ENCODE measurements around the gene TBL1XR1. TPM values are rescaled to one million over a fixed set of nuclear protein-coding genes. Genes with fewer than 3 reads are reported as not detected.

Gene TBL1XR1
- total RNA-seq, 1 donor from 2014 or later = 155 TPM

DNA sequence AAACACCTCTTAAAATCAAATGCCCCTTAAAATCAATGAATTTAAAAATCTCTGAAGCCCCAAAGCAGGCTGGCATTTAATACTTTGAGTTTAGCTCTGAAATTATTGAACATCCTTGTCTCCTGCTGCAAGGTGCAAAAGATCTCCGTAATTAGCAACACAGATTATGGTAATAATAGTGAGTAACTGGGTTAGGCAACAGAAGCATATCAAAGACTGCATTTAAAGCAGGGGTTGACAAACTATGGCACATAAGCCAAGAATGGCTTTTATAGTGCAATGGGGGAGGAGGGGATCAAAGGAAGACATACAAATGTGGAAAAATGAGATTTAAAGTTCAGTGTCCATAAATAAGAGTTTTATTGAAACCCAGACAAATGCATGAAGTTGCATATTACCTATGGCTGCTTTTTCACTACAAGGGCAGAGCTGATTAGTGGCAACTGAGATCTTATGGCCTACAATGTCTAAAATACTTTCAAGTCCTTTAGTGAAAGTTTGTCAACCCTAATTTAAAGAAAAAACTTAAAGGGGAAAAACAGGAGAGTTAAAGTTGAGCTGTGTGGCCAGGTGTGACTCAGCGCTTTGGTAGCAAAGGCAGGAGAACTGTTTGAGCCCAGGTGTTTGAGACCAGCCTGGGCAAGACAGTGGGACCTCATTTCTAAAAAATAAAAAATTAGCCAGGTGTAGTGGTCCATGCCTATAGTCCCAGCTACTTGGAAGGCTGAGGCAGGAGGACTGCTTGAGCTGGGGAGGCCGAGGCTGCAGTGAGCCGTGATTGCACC is 157.6 kb downstream of the TBL1XR1 start:
- H3K4me3 Mint-ChIP-seq = no peak overlapping the region
- no peak for DNase-seq (ENCODE audit: extremely low spot score, unreplicated experiment)
- peaks cover 68% of the 10 kb centered on the region for H3K36me3 Mint-ChIP-seq
- no peaks in the 10 kb centered on the region for H3K9me3 Mint-ChIP-seq
- no peaks in the 10 kb centered on the region for H3K27me3 Mint-ChIP-seq
- H3K4me1 Mint-ChIP-seq (ENCODE audit: unreplicated experiment) = peaks cover 22% of the 10 kb centered on the region
- TF ChIP-seq, protein P1, sequence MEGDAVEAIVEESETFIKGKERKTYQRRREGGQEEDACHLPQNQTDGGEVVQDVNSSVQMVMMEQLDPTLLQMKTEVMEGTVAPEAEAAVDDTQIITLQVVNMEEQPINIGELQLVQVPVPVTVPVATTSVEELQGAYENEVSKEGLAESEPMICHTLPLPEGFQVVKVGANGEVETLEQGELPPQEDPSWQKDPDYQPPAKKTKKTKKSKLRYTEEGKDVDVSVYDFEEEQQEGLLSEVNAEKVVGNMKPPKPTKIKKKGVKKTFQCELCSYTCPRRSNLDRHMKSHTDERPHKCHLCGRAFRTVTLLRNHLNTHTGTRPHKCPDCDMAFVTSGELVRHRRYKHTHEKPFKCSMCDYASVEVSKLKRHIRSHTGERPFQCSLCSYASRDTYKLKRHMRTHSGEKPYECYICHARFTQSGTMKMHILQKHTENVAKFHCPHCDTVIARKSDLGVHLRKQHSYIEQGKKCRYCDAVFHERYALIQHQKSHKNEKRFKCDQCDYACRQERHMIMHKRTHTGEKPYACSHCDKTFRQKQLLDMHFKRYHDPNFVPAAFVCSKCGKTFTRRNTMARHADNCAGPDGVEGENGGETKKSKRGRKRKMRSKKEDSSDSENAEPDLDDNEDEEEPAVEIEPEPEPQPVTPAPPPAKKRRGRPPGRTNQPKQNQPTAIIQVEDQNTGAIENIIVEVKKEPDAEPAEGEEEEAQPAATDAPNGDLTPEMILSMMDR (conservative IDR thresholded peaks at IDR 0.05) = no peak
- no peak overlapping the region for H3K27ac Mint-ChIP-seq

DNA sequence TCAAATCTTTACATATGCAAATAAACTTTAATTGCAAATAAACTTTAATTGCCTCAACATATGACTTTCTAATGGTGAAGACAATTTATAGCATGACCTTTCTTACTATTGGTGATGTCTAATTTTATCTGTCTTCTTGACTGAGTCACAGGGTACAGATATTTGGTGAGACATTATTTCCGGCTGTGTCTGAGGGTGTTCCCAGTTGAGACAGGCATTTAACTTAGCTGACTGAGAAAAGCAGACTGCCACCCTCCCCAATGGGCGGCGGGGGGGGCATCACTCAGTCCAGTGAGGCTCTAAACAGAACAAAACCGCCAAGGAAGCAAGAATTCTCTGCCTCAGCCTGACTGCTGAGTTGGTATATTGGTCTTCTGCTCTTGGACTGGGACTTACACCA is 160.0 kb downstream of the TBL1XR1 start:
- Mint-ChIP-seq H3K27ac (no peak overlapping the region), H3K4me1 (ENCODE audit: unreplicated experiment) (peaks cover 22% of the 10 kb centered on the region), H3K36me3 (peaks cover 60% of the 10 kb centered on the region), H3K9me3 (no peaks in the 10 kb centered on the region), H3K4me3 (no peak overlapping the region), H3K27me3 (no peaks in the 10 kb centered on the region)
- TF ChIP-seq, protein P1 (conservative IDR thresholded peaks at IDR 0.05) = no peak
- DNase-seq (ENCODE audit: extremely low spot score, unreplicated experiment) = no peak

DNA sequence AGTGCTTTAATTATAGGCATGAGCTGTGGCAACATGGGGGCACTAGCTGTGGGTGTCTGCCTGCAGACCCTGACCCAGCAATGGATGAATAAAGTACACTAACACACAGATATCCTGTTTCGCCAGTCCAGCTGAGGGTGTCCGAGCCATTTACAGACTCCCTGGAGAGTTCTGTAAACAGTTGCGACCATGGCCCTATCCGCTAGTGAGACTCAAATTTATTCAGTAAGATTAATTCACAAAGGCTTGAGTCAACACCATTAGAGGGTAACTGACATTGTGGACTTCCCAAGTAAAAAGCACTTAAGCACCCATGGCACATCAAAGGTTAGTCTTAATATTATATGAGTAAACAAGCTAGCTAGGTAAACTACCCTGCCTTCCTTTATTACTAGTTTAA is 161.6 kb downstream of the TBL1XR1 start:
- DNase-seq (ENCODE audit: extremely low spot score, unreplicated experiment) = no peak
- Mint-ChIP-seq H3K27ac (no peak overlapping the region), H3K4me3 (no peak overlapping the region), H3K27me3 (no peaks in the 10 kb centered on the region), H3K36me3 (peaks cover 53% of the 10 kb centered on the region), H3K4me1 (ENCODE audit: unreplicated experiment) (peaks cover 12% of the 10 kb centered on the region), H3K9me3 (no peaks in the 10 kb centered on the region)
- TF ChIP-seq, protein P1 (conservative IDR thresholded peaks at IDR 0.05) = no peak

DNA sequence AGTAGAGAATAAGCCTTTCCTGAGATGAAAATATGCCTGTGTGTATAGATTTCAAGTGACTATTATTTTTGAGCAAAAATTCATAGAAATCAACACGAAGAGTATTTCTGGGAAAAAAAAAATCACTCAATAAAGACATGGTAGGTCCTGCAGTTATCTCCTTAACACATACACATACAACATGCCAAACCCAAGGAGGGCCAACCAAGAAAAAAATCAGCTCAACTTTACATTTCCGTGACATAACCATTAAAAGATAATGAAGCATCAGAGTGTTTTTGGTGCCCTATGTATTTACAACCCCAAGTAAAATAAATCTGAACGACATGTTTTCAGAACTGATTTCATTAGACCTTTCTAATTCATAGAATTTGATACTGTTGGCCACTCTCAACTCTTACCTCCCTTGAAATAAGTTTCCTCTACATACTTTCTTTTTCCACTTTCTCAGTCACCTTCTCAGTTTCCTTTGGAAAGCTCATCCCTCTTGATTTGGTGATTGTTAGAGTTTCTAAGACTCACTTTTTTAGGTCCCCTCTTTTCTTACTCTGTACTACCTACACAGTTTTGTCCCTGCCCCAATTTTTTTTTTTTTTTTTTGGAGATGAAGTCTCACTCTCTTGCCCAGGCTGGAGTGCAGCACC is 162.3 kb downstream of the TBL1XR1 start:
- Mint-ChIP-seq H3K9me3 (no peaks in the 10 kb centered on the region), H3K27me3 (no peaks in the 10 kb centered on the region), H3K36me3 (peaks cover 58% of the 10 kb centered on the region), H3K4me1 (ENCODE audit: unreplicated experiment) (peaks cover 12% of the 10 kb centered on the region), H3K27ac (no peak overlapping the region), H3K4me3 (no peak overlapping the region)
- DNase-seq (ENCODE audit: extremely low spot score, unreplicated experiment) = no peak
- TF ChIP-seq, protein P1 (conservative IDR thresholded peaks at IDR 0.05) = no peak

DNA sequence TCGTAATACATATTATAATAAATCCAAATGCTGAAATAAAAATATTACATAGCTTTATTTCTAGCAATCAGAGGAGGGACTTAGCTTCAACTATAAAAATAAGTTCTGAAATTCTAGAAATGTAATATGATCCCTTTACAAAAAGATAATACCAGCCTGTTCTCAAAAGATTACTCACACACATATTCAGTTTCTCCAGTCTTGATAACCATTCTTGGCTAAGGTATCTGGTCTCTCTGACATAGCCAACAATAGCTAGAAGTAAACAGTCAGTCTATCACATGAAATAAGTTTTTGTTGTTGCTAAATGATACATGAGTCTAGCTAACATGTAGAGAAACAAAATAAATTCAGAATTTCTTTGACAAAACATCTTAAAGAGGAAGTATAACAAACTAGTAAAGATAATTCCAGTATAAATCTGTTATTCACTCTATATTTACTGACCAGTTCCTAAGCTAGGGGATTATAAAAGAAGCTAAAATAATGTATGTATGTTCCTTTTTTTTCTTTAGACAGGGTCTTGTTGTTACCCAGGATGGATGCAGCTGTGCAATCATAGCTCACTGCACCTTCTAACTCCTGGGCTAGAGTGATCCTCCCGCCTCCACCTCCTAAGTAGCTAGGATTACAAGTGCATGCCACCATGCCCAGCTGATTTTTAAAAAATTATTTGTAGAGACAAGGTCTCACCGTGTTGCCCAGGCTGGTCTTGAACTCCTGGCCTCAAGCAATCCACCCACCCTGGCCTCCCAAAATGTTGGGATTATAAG is 170.6 kb downstream of the TBL1XR1 start:
- no peaks in the 10 kb centered on the region for H3K9me3 Mint-ChIP-seq
- peaks cover 42% of the 10 kb centered on the region for H3K36me3 Mint-ChIP-seq

More for the DNA sequence above, 170.6 kb downstream of the TBL1XR1 start:
- H3K4me1 Mint-ChIP-seq (ENCODE audit: unreplicated experiment) = no peaks in the 10 kb centered on the region
- DNase-seq (ENCODE audit: extremely low spot score, unreplicated experiment) = no peak
- H3K27me3 Mint-ChIP-seq = no peaks in the 10 kb centered on the region
- TF ChIP-seq, protein P1 (conservative IDR thresholded peaks at IDR 0.05) = no peak
- H3K4me3 Mint-ChIP-seq = no peak overlapping the region
- no peak overlapping the region for H3K27ac Mint-ChIP-seq

Data from type B pancreatic cell (in vitro differentiated cells).